HG03460 (cell line): ENCODE results near the gene FBXW2.
"Not testable (repeated sequence)": the region's sequence is repeated elsewhere in the genome, so short reads cannot be mapped to it uniquely, and the experiment has no call there.

Source experiments
- ATAC-seq: cut with Tn5 transposase; IDR thresholded peaks from one replicate; pipeline ENCODE4 v1.9.1; 2021; ENCODE audit not compliant: unreplicated experiment

Gene FBXW2, protein sequence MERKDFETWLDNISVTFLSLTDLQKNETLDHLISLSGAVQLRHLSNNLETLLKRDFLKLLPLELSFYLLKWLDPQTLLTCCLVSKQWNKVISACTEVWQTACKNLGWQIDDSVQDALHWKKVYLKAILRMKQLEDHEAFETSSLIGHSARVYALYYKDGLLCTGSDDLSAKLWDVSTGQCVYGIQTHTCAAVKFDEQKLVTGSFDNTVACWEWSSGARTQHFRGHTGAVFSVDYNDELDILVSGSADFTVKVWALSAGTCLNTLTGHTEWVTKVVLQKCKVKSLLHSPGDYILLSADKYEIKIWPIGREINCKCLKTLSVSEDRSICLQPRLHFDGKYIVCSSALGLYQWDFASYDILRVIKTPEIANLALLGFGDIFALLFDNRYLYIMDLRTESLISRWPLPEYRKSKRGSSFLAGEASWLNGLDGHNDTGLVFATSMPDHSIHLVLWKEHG

DNA sequence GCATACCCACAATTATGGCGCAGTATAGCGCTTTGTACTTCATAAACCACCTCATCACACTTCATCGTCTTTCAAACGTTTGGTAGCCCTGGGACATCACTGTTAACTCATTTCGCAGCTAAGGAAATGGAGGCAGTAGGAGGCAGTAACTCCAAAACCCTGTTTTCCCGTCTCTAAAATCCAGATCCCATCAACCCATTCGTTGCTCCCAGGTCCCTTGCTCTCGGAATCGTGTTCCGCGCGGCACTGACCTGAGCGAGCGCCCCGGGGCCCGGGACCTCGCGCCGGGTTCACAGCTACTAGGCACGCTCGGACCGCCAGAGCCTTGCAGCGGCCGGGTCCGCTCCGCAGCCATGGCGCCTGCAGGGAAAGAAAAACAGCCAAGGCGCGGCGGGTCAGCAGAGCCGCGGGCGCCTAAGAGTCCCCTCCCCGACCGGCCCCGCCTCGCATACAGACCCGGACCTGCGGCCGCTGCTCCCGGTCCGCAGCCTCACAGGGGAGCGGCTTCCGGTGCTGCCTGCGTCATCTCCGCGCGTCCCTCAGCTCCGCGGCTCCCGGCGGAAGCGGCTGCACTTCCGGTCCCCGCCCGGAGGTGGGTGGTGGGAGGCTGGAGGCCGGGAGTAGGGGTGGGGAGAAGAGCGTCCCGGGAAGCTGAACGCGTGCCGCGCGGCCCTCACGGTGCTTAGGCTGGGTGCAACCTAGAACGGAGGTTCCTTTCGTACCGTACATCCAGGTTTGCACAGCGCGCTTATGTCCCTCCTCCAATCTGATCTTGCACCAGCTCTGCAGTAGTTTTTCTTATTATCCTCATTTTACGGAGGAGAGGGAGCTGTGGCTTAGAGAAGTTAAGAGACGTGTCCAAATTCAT, at the start of gene FBXW2:
FBXW2 (minus strand) TSS at position 519 of the 868 bp plus-strand sequence. CDS start 5,158 bp downstream, outside the sequence.
- peak; percentile 95 for ATAC-seq

- peak; percentile 8 for ATAC-seq
These were observed 48.9 kb upstream of the FBXW2 start for GRCh38 chr9:120841930-120842684.

DNA sequence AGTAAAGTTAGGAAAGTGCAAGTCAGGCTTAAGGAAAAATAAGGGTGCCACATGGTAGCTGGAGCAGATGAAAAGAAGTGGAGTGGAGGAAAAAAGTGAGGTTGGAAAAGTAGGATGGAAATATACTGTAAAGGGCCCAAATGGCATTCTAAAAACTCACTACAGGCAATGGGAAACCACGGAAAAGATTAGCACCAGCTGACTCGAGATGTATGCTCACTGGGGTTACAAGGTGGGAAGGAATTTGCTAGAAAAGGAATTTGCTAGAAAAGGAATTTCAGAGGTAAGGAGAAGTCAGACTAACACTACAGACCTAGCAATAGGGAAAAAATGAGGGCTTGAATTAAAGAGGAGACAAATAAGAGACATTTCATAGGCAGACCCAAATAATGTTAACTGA, 45.9 kb upstream of the FBXW2 start:
- no peak for ATAC-seq

- ATAC-seq = no peak
These were observed 44.7 kb upstream of the FBXW2 start for GRCh38 chr9:120837921-120838320.

DNA sequence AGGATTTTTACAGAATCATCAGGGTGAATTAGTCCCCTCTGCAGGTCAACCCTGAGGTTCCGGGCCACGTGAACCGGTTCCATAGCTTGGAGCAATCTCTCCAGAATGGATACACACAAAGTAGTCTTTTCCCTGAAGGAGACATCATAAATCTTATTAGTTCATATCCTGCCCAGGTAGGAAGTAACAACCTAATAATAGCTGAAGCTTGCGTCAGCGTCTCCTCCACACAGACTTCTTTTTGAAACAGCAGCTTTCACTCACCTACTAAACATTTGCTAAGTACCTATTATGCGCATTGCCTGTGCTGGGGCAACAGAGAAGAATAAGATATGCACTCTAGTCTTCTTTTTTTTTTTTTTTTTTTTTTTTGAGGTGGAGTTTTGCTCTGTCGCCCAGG, 40.1 kb upstream of the FBXW2 start:
- no peak for ATAC-seq

DNA sequence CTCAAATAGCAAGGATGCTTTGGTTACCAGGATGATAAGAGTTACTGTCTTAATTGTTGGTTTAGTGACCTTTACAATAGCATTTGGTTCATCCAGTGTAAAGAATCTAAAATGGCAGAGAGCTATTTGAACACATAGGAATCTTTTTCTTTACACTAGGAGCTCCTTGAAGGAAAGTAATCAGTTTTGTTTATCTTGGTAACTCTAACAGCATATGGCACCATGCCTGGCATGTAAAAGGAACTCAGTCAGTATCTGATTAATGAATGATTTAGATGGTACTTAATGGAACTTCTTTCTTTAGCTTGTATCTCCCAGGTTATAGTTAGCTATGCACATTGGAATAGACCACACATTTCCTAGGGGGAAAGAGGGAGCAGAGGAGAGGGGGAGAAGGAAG, 39.6 kb upstream of the FBXW2 start:
- ATAC-seq = no peak

DNA sequence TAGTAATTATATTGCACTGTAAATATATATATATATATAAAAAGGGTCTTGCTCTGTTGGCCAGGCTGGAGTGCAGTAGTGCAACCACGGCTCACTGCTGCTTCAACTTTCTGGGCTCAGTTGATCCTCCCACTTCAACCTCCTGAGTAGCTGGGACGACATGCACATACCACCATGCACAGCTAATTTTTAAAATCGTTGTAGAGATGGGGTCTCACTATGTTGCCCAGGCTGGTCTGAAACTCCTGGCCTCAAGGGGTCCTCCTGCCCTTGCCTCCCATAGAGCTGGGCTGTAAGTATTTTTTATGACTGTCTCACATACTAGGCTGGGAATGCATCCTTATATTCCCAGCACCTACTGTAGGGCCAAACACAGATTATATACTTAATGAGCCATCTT, 37.6 kb upstream of the FBXW2 start:
- ATAC-seq = no peak

- ATAC-seq = no peak
These were observed 36.9 kb upstream of the FBXW2 start for GRCh38 chr9:120830151-120830550.

- no peak for ATAC-seq
These were observed 36.4 kb upstream of the FBXW2 start for GRCh38 chr9:120829650-120830049.

GRCh38 chr9:120820095-120820494, 26.9 kb upstream of the FBXW2 start:
- ATAC-seq = no peak

- ATAC-seq = no peak
These were observed 25.4 kb upstream of the FBXW2 start for GRCh38 chr9:120818595-120818994.

DNA sequence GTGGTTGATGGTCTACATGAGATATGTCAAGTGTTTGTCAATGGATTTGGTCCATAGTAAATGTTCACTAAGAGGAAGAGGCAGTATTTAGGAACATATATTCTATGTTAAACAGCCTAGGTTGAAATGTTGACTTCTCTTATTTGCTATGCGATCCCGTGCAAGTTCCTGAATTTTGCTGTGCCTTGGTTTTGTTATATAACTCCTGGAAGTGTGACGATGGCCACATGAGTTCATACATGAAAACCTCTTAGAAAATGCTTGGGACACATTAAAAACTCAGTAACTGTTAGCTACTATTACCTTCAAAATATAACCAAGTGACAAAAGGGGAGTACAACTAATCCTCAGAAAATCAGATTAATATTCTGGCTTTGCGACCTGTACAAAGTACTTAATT, 21.9 kb upstream of the FBXW2 start:
- no peak for ATAC-seq

DNA sequence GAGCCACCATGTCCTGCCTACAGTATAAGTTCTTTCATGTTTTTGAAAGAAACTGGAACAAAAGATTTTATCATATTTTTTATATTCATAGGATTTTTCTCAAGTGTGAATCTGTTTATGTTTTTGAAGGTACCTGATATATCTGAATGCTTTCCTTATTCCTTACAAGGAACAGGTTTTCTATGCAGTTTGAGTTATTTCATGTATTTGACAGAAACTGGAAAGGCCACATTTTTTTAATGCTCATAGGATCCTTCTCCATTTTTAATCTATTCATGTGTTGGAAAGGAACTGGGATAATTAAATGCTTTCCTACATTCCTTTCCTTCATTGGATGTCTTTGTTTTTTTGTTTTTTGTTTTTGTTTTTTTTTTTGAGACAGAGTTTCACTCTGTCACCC, 15.7 kb upstream of the FBXW2 start:
- ATAC-seq = no peak

- no peak for ATAC-seq
These were observed 14.6 kb upstream of the FBXW2 start for GRCh38 chr9:120807607-120808379.

DNA sequence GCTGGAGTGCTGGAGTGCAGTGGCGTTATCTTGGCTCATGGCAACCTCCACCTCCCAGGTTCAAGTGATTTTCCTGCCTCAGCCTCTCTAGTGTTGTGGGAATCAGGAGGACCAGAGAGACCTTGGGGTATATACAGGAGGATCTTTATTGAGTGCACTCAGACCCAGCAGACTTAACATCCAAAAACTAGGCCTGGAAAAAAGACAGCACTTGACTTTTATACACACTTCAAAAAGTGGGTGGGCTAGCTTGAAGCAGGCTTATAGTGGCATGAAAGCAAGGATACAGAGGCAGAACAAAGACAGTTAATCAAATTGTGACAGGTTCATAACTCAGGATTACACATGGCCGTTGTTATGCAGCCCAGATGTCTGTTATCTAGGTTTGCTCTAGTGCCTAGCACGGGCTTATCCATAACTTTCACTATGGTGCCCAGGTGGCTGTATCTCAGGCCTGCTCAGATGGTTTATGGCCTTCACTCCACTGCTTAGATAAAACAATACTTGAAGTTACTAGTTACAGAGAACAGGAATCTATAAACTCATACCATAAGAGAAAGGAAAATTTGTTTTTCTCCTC, 11.7 kb upstream of the FBXW2 start:
- not testable (repeated sequence) for ATAC-seq

- no peak for ATAC-seq
These were observed 8.2 kb upstream of the FBXW2 start for GRCh38 chr9:120801441-120801840.

GRCh38 chr9:120791161-120791560, 2.1 kb downstream of the FBXW2 start:
- ATAC-seq = no peak

- ATAC-seq = no peak
These were observed 5.3 kb downstream of the FBXW2 start for GRCh38 chr9:120787933-120788332.

- no peak for ATAC-seq
These were observed 9.6 kb downstream of the FBXW2 start for GRCh38 chr9:120783602-120784047.

GRCh38 chr9:120781236-120781635, 12.0 kb downstream of the FBXW2 start:
- ATAC-seq = no peak
